HG03442 (cell line): ENCODE results near the gene TMEM164.

ENCODE experiments used
- ATAC-seq: cut with Tn5 transposase; IDR thresholded peaks from one replicate; pipeline ENCODE4 v1.9.1; 2021; ENCODE audit warnings: mild to moderate bottlenecking, moderate library complexity; ENCODE audit not compliant: unreplicated experiment

TMEM164 gene

DNA sequence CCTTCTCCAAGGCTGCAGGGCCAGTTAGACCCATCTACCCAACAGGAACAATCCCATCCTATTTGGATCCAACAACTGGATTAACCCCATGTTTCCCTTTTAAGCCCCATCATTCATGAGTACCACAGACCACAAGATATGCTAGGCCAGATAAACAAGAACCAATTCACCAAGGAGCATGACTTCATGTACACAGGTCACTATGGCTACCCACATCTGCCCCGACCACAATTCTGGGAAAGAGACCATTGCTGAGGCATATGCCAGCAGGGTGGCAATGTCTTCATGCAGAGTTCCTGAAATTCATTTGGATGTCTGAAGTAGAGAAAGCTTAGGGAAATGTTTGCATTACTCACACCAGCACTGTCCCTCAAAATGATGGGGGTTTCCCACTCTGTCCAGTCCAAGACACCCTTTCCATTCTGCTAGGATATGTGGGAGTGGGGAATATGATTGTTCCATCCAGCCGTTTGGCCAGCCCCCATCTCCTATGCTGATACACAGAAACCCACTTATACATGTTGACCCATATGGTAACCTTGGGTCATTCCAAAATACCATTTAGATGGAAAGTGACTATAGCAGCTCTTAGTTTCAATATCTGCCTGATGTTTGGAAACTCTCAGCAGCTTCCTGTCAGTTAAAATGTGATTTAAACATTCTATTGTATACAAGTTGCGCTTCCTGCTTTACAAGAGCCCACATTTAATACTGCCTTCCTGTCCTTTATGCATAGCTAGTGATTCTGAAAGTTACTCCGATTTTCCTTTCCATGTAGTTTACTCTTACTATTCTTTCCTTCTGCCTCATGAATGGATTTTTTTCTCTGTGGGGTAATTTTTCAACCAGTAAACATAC lies 186.0 kb downstream of the TMEM164 start:
- no peak for ATAC-seq

DNA sequence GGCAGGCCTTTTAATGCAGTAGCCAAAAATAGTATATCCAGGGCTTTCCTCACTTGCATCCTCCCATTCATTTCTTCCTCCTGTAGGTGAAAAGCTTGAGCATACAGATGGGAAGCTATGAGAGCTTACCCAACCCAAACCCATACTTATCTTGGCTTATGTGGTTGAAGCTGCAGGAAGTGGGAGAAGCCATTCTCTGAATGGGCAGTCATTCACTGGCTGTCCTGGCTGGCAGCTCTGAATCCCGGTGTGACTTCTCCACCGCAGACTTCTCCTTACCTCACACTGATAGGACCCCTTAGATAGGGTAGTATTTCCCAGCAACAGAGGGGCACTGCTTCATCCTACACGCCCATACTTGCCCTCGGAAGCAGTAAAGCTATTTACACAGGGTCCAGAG lies 189.6 kb downstream of the TMEM164 start:
- ATAC-seq = no peak

DNA sequence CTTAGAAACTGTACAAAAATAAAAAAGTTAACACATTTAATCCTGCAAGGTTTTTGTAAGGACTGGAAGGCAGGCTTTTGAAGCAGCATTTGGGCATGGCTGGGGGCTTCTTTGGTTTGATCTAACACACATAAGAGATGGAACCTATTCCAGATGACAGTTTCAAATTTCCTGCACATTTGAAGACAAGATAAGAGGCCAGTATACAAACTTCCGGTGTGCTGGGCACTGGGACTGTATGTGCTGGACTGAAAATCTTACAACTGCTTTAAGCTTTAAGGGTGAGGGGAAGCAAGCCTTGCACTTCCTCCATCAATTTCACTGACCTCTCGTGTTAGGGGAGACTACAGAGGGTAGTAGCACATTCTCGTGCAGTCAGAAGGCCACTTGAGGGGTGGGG lies 192.1 kb downstream of the TMEM164 start:
- no peak for ATAC-seq

DNA sequence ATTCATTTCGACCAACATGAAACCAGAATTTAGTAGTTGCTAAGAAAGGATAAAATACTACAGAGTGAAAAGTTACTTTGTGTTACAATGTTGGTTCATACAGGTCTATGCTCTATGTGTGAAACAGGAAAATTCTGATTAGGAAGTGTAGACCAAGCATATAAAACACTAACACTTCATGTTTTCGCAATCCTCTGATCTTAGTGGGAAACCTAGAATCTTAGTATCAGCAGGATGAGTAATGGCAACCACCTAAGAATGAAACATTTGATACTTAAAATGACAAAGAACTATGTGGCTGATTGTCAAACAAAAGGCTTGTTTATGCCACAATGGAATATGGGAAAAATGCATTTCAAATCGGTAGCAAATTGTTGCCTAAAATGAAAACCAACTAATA lies 198.9 kb downstream of the TMEM164 start:
- ATAC-seq = no peak

DNA sequence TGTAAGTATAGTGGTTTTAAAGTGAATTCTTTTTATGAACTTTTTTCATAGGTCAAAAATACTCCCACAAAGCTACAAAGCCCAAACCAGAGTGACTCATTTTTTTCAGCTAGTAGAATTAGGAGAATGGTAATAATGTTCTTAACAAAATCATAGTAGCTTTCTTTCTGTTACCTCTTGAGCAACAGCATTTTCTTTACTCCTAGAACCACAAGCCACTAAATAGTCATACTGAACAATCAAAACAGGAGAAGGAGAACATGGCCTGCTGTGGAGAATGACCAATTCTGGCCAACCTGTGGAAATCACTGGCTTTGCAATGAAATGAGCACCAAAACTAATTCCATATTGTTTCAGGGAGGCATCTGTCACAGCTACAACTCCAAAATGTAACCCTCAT lies 202.1 kb downstream of the TMEM164 start:
- no peak for ATAC-seq

DNA sequence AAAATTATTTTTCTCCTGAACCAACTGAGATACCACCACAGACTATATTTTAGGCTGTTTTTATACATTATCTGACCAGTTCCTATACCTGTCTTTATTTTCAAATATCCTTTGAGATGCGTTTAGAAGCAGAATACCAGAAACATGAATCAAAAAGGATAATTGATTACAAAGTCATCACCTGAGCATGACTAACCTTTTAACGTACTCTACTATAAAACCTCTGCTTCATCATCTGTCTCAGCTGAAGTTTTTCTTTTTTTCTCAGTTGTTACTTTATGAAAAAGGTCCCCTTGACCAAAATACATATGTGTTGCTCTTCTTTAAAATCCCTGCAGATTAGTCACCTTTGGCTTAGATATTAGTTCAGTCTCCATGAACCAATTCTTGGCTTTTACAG lies 205.2 kb downstream of the TMEM164 start:
- ATAC-seq = no peak

DNA sequence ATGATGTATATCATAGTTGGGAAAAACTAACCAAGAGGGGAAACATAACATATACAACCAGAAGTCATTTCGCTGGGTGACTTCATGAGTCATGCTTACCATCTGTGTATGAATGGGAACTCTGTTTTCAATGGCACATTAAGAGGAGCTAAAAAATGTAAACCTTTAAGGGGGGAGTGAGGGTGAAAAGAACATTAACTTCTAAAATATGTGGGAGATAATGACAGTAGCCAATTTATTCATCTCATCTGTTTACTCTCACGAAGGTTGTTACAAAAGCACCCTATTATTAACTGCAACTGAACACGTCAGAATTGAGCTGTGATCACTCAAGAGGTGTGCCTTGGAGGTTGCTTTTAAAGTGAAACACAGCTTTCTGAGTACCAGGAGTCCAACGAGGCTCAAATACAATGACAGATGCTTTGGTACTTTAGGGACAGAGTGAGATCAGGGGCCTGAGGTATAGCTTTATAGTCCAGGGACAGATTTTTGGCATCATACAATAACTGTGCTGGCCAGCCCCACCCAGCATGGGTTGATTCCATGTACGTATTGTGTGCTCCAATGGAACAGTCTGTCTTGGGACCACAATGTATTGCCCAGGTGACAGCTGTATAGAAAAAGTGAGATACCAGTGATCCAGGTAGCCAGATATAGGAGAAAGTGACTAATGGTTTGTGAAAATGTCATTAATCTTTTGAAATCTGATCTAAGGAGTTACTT lies 207.7 kb downstream of the TMEM164 start:
- ATAC-seq = no peak

DNA sequence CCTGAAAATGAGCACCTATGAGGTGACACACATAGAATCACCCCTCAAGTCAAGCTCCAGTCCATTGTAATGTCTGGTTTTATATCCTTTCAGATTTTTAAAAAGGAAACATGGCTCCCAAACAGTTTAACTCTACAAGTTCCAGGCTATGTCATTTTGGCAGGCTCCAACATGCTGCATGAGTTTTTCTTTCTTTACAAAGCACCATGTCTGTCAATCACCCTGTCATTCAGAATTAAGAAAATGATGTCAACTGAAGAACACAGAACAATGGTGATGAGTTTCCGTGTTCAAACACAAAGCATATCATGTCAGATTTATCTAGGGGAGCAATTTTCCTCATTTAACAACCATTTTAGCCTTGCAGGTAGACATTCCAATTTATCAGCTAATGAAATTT lies 208.4 kb downstream of the TMEM164 start:
- ATAC-seq = no peak

DNA sequence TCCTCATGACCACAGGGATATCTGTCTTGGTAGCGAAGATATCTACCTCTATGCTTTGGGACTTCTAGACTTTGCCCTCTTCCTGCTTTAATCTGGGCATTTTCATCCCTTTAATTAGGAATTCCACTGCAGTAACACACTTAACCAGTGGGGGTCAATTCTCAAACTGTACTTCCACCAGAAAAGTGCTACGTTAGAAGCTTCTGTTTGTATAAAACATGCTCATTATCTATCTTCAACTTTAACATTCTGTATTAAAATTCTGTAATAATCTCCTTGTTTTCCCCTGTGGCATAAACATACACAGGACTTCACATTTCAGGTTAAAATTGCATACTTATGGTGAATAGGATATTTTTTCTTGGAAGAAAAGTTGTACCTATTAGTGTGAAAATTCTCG lies 209.4 kb downstream of the TMEM164 start:
- ATAC-seq = no peak

DNA sequence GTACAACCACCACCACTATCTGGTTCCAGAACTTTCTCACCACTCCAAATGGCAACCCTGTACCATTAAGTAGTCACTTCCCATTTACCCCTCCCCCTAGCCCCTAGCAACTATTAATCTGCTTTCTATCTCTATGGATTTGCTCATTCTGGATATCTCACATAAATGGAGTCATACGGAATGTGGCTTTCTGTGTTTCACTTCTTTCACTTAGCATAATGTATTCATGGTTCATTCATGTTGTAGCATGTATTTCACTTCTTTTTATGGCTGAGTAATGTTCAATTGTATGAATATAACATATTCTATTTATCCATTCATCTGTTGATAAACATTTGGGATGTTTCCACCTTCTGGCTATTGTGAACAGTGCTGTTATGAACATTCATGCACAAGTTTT lies 210.3 kb downstream of the TMEM164 start:
- ATAC-seq = no peak

DNA sequence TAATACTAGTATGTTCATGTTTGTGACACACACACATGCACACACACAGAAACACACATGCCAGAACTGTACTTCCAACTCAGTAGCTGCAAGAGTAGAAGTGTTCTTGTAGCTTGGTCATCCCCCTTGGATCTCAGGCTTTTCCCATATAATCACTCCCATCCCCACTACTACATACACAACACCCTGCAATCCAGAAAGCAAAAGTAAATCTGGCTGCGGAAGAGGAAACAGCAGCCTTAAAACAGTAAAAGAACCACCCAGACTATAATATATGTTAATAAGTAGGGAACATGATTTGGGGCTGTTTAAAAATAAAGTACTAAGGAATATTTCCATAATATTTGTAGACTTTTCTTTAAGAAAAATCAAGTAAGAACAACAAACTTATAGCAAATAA lies 211.8 kb downstream of the TMEM164 start:
- ATAC-seq = no peak

DNA sequence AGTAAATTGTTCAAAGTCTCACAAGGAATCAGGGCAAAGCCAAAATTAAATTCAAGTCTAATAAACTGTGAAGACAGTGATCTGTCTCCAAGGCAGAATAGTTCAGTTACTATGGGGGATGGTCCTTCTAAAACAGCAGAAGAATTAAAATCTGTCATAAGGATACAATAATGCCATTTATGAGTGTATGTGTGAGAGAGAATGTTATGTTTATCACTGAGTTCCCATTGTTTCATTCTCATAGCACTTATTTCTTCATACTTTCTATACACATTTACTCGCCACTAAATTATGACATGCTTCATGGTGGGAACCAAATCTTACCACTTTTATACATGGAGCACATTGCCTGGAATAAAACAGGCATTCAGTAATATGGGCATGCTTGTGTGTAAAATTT lies 212.5 kb downstream of the TMEM164 start:
- no peak for ATAC-seq

DNA sequence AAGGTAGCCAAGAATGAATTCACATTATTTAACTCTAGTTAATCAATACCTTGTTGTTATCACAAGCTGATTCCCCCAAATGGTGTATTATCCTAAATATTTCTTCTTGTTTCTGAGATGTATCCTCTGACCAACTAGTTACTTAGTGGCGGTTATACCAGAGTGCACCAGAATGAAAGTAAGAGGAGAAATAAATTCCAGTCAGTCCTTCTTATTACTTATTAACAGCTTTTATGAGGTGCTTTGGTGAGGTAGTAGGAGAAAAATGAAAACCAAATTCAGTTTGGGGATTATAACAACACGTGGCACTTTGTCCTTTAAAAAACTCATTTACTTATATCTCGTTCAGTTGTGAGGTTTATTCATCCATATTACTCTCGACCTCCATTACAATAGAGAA lies 213.1 kb downstream of the TMEM164 start:
- no peak for ATAC-seq

DNA sequence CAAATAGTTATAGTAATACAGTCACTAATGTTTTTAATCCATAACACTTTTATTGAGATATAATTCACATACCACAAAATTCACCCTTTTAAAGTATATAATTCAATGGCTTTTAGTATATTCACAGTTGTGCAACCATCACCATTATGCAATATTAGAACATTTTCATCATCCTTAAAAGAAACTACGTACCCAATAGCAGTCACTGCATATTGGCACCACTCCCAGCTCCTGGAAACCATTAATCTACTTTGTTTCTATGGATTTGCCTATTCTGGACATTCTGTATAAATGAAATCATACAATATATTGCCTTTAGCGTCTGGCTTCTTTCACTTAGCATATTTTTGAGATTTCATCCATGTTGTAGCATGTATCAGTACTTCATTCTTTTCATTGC lies 215.7 kb downstream of the TMEM164 start:
- no peak for ATAC-seq

DNA sequence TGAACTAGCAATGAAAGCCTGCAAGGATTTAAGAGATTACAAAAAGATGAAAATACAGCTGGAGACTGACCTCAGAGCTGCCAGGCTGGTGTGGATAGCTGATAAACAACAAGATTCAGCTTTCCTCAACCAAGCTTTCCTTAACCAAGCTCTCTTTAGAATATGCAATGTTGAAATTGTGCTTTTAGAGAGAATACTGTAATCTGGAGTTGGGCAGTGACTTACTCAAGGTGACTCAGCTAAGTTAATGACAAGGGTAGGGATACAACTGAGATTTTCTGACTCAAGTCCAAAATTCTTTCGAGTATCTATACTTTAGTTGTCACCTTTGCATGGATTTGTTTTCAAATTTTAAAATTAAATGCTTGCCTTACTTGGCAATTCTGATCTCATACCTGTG lies 217.0 kb downstream of the TMEM164 start:
- no peak for ATAC-seq

DNA sequence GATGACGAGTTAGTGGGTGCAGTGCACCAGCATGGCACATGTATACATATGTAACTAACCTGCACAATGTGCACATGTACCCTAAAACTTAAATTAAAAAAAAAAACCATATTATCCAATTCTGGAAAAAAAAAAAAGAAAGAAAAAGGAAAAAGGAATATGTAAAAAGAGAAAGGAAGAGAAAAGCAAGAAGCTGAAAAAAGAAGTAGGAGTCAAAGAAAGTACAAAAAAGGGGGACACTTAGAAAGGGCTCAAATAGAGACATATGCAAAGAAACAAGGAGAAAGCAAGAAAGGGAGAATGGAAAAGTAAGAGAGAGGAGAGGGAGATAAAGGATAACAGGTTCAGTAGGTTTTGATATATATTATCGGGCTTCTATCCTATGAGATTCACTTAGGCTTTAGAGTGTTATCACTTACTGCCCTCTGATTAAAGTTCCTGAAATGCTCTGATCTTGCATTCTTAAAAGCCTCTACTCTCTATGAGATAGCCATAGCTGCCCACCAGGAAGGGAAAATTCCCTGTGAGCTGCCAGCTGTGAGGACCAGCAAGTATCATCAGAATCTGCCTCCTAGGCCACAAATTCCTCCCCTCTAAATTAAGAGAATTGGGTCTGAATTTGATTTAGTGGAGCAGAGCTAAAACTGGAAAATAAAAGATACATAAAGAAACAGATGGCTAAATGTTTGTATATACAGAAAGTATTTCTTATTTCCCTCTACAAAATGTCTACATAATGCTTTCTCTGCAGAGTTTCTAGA lies 219.8 kb downstream of the TMEM164 start:
- ATAC-seq = no peak

DNA sequence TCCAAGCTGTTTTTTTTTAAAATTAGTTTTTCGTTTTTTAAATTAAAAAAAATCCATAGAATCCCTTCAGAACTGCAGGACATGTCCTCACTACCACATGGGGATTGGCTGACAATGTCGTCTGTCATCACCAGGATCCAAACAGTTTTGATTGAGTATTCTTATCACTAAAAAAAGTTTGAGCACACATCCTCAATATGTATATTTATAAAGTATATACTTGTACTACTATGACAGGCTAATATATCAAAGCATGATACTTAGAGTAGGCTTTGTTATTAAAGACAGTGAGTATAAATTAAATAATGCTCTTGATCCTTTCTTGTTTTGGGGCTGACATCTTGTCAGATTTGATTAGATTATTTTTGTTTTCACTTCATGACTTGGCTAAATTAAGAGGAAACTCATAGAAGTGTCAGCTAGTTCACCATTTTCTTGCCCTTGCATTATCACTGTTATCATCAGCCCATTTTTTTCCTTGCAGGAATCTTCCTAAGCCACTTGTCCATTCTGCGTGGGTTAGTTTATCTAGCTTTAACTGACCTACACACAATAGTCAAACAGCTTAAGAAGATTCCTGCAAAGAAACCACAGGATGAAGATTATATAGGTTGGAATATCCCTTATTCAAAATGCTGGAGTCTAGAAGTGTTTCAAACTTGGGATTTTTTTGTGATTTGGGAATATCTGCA lies 222.2 kb downstream of the TMEM164 start:
- no peak for ATAC-seq

DNA sequence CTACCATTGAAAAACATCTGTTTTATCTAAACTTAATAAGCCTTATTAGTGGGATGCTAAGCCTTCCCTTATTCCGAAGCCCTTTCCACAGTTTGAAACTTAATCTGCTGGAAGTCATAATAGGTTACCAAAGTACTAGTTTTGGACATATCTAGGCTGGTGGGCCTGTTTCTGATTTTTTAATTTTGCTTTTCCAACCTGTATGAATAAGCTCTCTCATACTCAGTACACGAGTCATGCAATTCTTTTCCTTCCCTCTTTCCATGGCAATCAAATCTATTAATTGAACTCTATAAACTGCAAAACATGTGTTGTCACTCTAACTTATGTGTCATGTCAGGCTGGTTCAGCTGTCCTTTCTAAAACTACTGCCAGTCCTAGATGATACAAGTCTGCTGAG lies 224.0 kb downstream of the TMEM164 start:
- ATAC-seq = no peak
